B cell (primary cell): Measurements from ENCODE around the gene CLSTN2. TPM values are rescaled to one million over a fixed set of nuclear protein-coding genes. Genes with fewer than 3 reads are reported as not detected.

Source experiments
- ATAC-seq: fragments of 200-7000 bp; cut with Tn5 transposase; one replicate; pipeline ENCODE4 v1.10.0; 2021; ENCODE audit warnings: low read depth, mild to moderate bottlenecking, moderate number of reproducible peaks, moderate library complexity
- CTCF ChIA-PET: fragments of 350-600 bp; sonication (Branson Sonifier 250); formaldehyde crosslinking; loops from one replicate; lab custom pipeline; 2021; ENCODE audit warnings: antibody characterized with exemption, inconsistent platforms; lab: Charles Lee
- POLR2A ChIA-PET: fragments of 350-600 bp; sonication (Branson Sonifier 250); formaldehyde crosslinking; loops from one replicate; lab custom pipeline; 2021; ENCODE audit warnings: antibody characterized with exemption; lab: Charles Lee
- DNase-seq: peaks from one replicate; pipeline ENCODE4 v3.0.0; 2013
- H2AFZ ChIP-seq: 2 replicates; pipeline ENCODE4 v1.6.1; 2012; ENCODE audit warnings: mild to moderate bottlenecking, low read depth, low read length; ENCODE audit not compliant: insufficient read depth, poor library complexity, severe bottlenecking
- H3K27ac ChIP-seq, 2 donors: 1 replicate in 1 of 2; 2 replicates in 1 of 2; pipeline ENCODE4 v1.5.1; 2012 to 2013; ENCODE audit warnings: low read length in 2 of 2, mild to moderate bottlenecking in 2 of 2, moderate library complexity in 1 of 2
- H3K27me3 ChIP-seq, 4 experiments: fragments of 200-600 bp in 1 of 4; sonication (generic) in 1 of 4; replicated peaks in 1 of 4; 1 replicate in 2 of 4; 2 replicates in 2 of 4; pipeline versions ENCODE4 v1.6.1 to v1.7.0; 2013 to 2016; ENCODE audit warnings: low read length in 3 of 4, mild to moderate bottlenecking in 2 of 4, mixed read lengths in 1 of 4, moderate library complexity in 1 of 4; ENCODE audit not compliant: insufficient read depth in 4 of 4, control insufficient read depth in 3 of 4; ENCODE audit errors: control extremely low read depth in 1 of 4
- H3K36me3 ChIP-seq, 2 experiments: replicated peaks in 1 of 2; 1 replicate in 1 of 2; 2 replicates in 1 of 2; pipeline versions ENCODE4 v1.6.1 to v1.7.1; 2013; ENCODE audit warnings: low read length in 1 of 2; ENCODE audit not compliant: insufficient read depth in 2 of 2, control insufficient read depth in 1 of 2; ENCODE audit errors: control extremely low read depth in 1 of 2, extremely low read depth in 1 of 2
- H3K4me1 ChIP-seq, 2 donors: fragments of 200-600 bp in 1 of 2; sonication (generic) in 1 of 2; 1 replicate in 1 of 2; 2 replicates in 1 of 2; pipeline versions ENCODE4 v1.5.1 to v1.6.1; 2013 to 2017; ENCODE audit warnings: low read length in 2 of 2; ENCODE audit not compliant: control insufficient read depth in 2 of 2, insufficient read depth in 2 of 2
- H3K4me2 ChIP-seq: replicated peaks from 2 replicates; pipeline ENCODE3; 2012; ENCODE audit warnings: mild to moderate bottlenecking, low read depth, low read length; ENCODE audit not compliant: poor library complexity, severe bottlenecking
- H3K4me3 ChIP-seq, 5 experiments: fragments of 200-600 bp in 1 of 5; sonication (generic) in 1 of 5; 1 replicate in 3 of 5; 2 replicates in 2 of 5; pipeline versions ENCODE4 v1.5.1 to v1.7.0; 2011 to 2016; ENCODE audit warnings: low read length in 4 of 5, mild to moderate bottlenecking in 4 of 5, low read depth in 2 of 5, control low read depth in 1 of 5, moderate library complexity in 1 of 5; ENCODE audit not compliant: insufficient read depth in 1 of 5; ENCODE audit errors: control extremely low read depth in 1 of 5, extremely low read depth in 1 of 5
- H3K79me2 ChIP-seq: fragments of 200-600 bp; sonication (generic); one replicate; pipeline ENCODE4 v1.6.0; 2016; ENCODE audit warnings: low read length; ENCODE audit not compliant: control insufficient read depth, insufficient read depth
- H3K9ac ChIP-seq: fragments of 200-600 bp; sonication (generic); 2 replicates; pipeline ENCODE4 v1.6.1; 2017; ENCODE audit warnings: mild to moderate bottlenecking, low read length, moderate library complexity
- H3K9me3 ChIP-seq, 3 donors: one replicate each; pipeline versions ENCODE4 v1.6.1 to v1.7.1; 2013; ENCODE audit warnings: low read length in 2 of 3; ENCODE audit not compliant: control insufficient read depth in 2 of 3, insufficient read depth in 1 of 3; ENCODE audit errors: control extremely low read depth in 1 of 3
- H4K20me1 ChIP-seq: 2 replicates; pipeline ENCODE4 v1.6.0; 2012; ENCODE audit warnings: mild to moderate bottlenecking, low read length; ENCODE audit not compliant: insufficient read depth, control insufficient read depth, poor library complexity, severe bottlenecking
- H3K27ac Mint-ChIP-seq: one replicate; pipeline ENCODE4 v1.8.0; 2021; ENCODE audit warnings: mixed read lengths
- H3K27me3 Mint-ChIP-seq: one replicate; pipeline ENCODE4 v1.8.0; 2021; ENCODE audit warnings: mixed read lengths
- H3K4me1 Mint-ChIP-seq: one replicate; pipeline ENCODE4 v1.8.0; 2021; ENCODE audit warnings: mixed read lengths
- H3K4me3 Mint-ChIP-seq: one replicate; pipeline ENCODE4 v1.8.0; 2021; ENCODE audit warnings: mixed read lengths
- H3K9me3 Mint-ChIP-seq: one replicate; pipeline ENCODE4 v1.8.0; 2022; ENCODE audit warnings: mixed read lengths; ENCODE audit not compliant: insufficient read depth
- EZH2 ChIP-seq: IDR thresholded peaks from 2 replicates; pipeline ENCODE4 v1.6.1; 2012; ENCODE audit warnings: borderline replicate concordance, low read depth, mild to moderate bottlenecking, moderate library complexity, low read length; ENCODE audit not compliant: insufficient read depth, poor library complexity, severe bottlenecking
- WGBS: methylation state at CpG from one replicate; pipeline ENCODE4 v1.1.5; 2013; ENCODE audit warnings: missing lambda C conversion rate; ENCODE audit not compliant: insufficient coverage; 5-methylcytosine and 5-hydroxymethylcytosine counted together
- intact Hi-C: fragments of 100-400 bp; cut with micrococcal nuclease; formaldehyde crosslinking; loops from one replicate; pipeline ENCODE4 v1.10.0; 2022
- polyA plus RNA-seq: library from polyadenylated mRNA; depleted of rRNA; stranded (reverse); fragments of >200 nt; gene quantifications from 2 replicates; pipeline ENCODE4 v1.2.3, GENCODE V29; 2012
- total RNA-seq, 2 donors: library from RNA; stranded (reverse); fragments of 120-200 nt in 1 of 2; gene quantifications; 1 replicate in 1 of 2; 2 replicates in 1 of 2; pipeline versions ENCODE4 v1.2.3 to v1.2.4, GENCODE V29; 2013 to 2022
- TF ChIP-seq, protein P1 (sequence below): fragments of 200-600 bp; IDR thresholded peaks from one replicate; pipeline ENCODE4 v1.8.0; 2022; ENCODE audit warnings: antibody characterized with exemption, mild to moderate bottlenecking

Gene CLSTN2
- total and polyA plus RNA-seq, 2 donors (not counting 1 experiment from before 2014, with no cell fraction given), result not detected

DNA sequence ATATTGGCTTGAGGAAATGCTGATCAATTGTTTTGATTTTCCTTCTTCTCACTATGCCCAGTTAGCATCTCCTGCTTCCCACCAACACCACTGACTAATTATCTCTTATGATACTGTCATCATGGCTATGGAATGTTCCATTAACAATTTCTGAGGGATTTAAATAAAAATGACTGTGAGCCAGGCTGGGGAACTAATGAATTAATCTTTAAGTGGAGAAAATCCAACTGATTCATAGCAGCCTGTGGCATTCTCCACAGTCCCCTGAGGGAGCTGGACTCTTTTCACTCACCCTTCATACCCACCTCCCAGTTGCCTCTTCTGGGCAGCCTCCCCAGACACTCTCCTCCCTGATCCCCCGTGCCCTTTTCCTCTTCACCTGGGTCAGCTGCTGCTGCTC is 353.6 kb downstream of the CLSTN2 start:
- POLR2A ChIA-PET, result no interaction called here
- no peaks in the 10 kb centered on the region for H4K20me1 ChIP-seq
- no peak overlapping the region for H3K4me3 ChIP-seq
- H3K36me3 ChIP-seq, result no peaks in the 10 kb centered on the region
- no peak overlapping the region for H3K9ac ChIP-seq
- no peaks in the 10 kb centered on the region for H3K79me2 ChIP-seq
- no peaks in the 10 kb centered on the region for H3K9me3 ChIP-seq
- intact Hi-C loops, result no loop called here
- TF ChIP-seq, protein P1, sequence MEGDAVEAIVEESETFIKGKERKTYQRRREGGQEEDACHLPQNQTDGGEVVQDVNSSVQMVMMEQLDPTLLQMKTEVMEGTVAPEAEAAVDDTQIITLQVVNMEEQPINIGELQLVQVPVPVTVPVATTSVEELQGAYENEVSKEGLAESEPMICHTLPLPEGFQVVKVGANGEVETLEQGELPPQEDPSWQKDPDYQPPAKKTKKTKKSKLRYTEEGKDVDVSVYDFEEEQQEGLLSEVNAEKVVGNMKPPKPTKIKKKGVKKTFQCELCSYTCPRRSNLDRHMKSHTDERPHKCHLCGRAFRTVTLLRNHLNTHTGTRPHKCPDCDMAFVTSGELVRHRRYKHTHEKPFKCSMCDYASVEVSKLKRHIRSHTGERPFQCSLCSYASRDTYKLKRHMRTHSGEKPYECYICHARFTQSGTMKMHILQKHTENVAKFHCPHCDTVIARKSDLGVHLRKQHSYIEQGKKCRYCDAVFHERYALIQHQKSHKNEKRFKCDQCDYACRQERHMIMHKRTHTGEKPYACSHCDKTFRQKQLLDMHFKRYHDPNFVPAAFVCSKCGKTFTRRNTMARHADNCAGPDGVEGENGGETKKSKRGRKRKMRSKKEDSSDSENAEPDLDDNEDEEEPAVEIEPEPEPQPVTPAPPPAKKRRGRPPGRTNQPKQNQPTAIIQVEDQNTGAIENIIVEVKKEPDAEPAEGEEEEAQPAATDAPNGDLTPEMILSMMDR, result no peak
- TF ChIP-seq EZH2, result no peak
- H3K27ac Mint-ChIP-seq, result no peak overlapping the region
- no peak for ATAC-seq
- no peaks in the 10 kb centered on the region for H3K4me1 ChIP-seq
- no CpG with 5 or more reads among the region's 1 CpG for WGBS
- no peak overlapping the region for H3K4me2 ChIP-seq
- CTCF ChIA-PET, result no interaction called here
- peaks cover 17% of the 10 kb centered on the region for H3K27me3 Mint-ChIP-seq
- H3K4me1 Mint-ChIP-seq, result no peaks in the 10 kb centered on the region
- no peak for DNase-seq
- no peaks in the 10 kb centered on the region for H3K9me3 Mint-ChIP-seq
- no peak overlapping the region for H3K4me3 Mint-ChIP-seq
- no peak overlapping the region for H3K27ac ChIP-seq
- peaks cover 0 to 3% (median 0%) of the 10 kb centered on the region in 4 experiments for H3K27me3 ChIP-seq
- no peak overlapping the region for H2AFZ ChIP-seq

DNA sequence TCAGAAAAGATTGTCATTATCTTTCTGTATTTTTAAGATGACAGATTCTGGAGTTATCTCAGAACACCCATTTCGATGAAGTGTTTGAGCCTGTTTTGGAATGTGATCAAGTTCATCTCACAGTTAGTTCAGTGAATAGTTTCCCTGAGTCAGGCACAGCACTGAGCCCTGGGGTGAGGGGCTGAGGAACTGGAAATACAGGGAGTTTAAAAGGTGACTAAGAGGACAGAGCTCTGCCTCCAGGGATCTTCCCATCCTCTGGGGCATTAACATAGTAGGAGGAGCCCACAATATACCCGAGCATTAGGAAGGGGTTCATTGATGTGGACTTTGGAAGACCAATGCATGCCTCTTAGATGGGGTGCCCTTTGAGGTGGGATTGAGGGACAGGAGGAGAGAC is 355.1 kb downstream of the CLSTN2 start:
- H3K9me3 ChIP-seq, result no peaks in the 10 kb centered on the region
- ATAC-seq, result no peak
- ChIA-PET POLR2A (no interaction called here), CTCF (no interaction called here)
- H3K4me3 ChIP-seq, result no peak overlapping the region
- Mint-ChIP-seq H3K27ac (no peak overlapping the region), H3K27me3 (peaks cover 17% of the 10 kb centered on the region), H3K4me1 (no peaks in the 10 kb centered on the region), H3K9me3 (no peaks in the 10 kb centered on the region), H3K4me3 (no peak overlapping the region)
- H3K79me2 ChIP-seq, result no peaks in the 10 kb centered on the region
- no CpG with 5 or more reads among the region's 2 CpGs for WGBS
- no peak overlapping the region for H3K4me2 ChIP-seq
- no peaks in the 10 kb centered on the region for H3K36me3 ChIP-seq
- H3K27me3 ChIP-seq, result no peaks in the 10 kb centered on the region
- DNase-seq, result no peak
- TF ChIP-seq, protein P1, result no peak
- no peak for TF ChIP-seq EZH2
- H3K27ac ChIP-seq, result no peak overlapping the region
- no peaks in the 10 kb centered on the region for H4K20me1 ChIP-seq
- H3K4me1 ChIP-seq, result no peaks in the 10 kb centered on the region
- H3K9ac ChIP-seq, result no peak overlapping the region
- no peak overlapping the region for H2AFZ ChIP-seq
- intact Hi-C loops, result no loop called here
